ENCODE data around the gene PTPN5.

The PTPN5 gene

DNA sequence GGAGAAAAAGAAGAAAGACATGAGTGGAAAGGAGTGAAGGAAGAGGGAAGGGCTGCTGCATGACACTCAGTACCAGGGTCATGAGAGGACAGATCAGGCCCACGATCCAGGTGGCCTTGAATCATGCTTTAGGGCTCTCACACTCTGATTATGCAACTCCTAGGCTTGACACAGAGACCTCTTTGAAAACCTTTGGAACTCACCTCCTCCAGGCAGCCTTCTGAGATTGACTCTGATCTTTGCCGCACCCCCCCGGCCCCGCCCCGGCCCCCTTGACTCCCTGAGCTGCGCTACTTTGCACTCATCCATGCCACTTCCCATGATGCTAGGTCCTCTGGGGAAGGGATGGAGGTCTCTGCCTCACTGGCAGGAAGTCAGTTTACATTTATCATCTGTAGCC lies 10.7 kb downstream of the PTPN5 start:
- DNase-seq (ENCODE audit: low read depth) = no peak

GRCh38 chr11:18780329-18780728 lies 11.3 kb downstream of the PTPN5 start:
- DNase-seq (ENCODE audit: low read depth) = no peak
- TF ChIP-seq, protein P1, sequence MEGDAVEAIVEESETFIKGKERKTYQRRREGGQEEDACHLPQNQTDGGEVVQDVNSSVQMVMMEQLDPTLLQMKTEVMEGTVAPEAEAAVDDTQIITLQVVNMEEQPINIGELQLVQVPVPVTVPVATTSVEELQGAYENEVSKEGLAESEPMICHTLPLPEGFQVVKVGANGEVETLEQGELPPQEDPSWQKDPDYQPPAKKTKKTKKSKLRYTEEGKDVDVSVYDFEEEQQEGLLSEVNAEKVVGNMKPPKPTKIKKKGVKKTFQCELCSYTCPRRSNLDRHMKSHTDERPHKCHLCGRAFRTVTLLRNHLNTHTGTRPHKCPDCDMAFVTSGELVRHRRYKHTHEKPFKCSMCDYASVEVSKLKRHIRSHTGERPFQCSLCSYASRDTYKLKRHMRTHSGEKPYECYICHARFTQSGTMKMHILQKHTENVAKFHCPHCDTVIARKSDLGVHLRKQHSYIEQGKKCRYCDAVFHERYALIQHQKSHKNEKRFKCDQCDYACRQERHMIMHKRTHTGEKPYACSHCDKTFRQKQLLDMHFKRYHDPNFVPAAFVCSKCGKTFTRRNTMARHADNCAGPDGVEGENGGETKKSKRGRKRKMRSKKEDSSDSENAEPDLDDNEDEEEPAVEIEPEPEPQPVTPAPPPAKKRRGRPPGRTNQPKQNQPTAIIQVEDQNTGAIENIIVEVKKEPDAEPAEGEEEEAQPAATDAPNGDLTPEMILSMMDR (conservative IDR thresholded peaks at IDR 0.05; ENCODE audit: low read depth, low read length) = no peak
- H3K4me3 ChIP-seq (ENCODE audit: low read length) = no peak overlapping the region

More for the DNA sequence above, 10.7 kb downstream of the PTPN5 start:
- H3K4me3 ChIP-seq (ENCODE audit: low read length) = no peak overlapping the region
- TF ChIP-seq, protein P1 (conservative IDR thresholded peaks at IDR 0.05; ENCODE audit: low read depth, low read length) = no peak

GRCh38 chr11:18778468-18778867 lies 13.1 kb downstream of the PTPN5 start:
- DNase-seq (ENCODE audit: low read depth) = no peak
- TF ChIP-seq, protein P1 (conservative IDR thresholded peaks at IDR 0.05; ENCODE audit: low read depth, low read length) = no peak
- no peak overlapping the region for H3K4me3 ChIP-seq (ENCODE audit: low read length)

DNA sequence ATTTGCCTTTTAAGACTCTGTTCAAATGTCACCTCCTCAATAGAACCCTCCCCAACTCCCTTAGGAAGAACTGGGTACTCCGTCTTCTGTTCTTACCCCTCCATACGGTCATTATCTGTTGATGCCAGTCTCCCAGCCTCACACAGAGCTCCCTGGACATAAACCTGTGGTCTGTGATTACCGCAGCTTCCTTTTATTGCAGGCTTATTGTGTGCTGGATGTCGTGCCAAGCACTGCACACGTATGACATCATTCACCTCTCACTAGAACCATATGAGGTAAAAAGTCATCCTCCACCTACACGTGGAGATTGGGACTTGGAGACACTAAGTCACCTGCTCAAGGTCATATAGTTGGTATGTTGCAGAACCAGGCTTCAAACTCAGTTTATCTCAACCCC lies 15.3 kb downstream of the PTPN5 start:
- DNase-seq (ENCODE audit: low read depth) = no peak
- no peak overlapping the region for H3K4me3 ChIP-seq (ENCODE audit: low read length)
- TF ChIP-seq, protein P1 (conservative IDR thresholded peaks at IDR 0.05; ENCODE audit: low read depth, low read length) = no peak

GRCh38 chr11:18775492-18776292 lies 15.9 kb downstream of the PTPN5 start:
- TF ChIP-seq, protein P1 (conservative IDR thresholded peaks at IDR 0.05; ENCODE audit: low read depth, low read length) = peak; percentile 96
- H3K4me3 ChIP-seq (ENCODE audit: low read length) = no peak overlapping the region
- no peak for DNase-seq (ENCODE audit: low read depth)

- DNase-seq (ENCODE audit: low read depth) = no peak
- TF ChIP-seq, protein P1 (conservative IDR thresholded peaks at IDR 0.05; ENCODE audit: low read depth, low read length) = no peak
- H3K4me3 ChIP-seq (ENCODE audit: low read length) = no peak overlapping the region
Measured at GRCh38 chr11:18774801-18775200, 16.8 kb downstream of the PTPN5 start.

GRCh38 chr11:18773681-18774080 lies 17.9 kb downstream of the PTPN5 start:
- TF ChIP-seq, protein P1 (conservative IDR thresholded peaks at IDR 0.05; ENCODE audit: low read depth, low read length) = no peak
- no peak for DNase-seq (ENCODE audit: low read depth)

More at GRCh38 chr11:18773681-18774080, 17.9 kb downstream of the PTPN5 start:
- no peak overlapping the region for H3K4me3 ChIP-seq (ENCODE audit: low read length)
